Coronary artery (tissue), 2 donors: ENCODE data around the gene STAC.

Source experiments
- DNase-seq: peaks from one replicate; pipeline ENCODE4 v3.0.0-alpha.2; 2017; ENCODE audit warnings: low spot score
- H3K27ac ChIP-seq, 2 donors: fragments of 200-600 bp; sonication (generic); one replicate each; pipeline ENCODE4 v1.5.1; 2016 to 2019
- H3K4me3 ChIP-seq: fragments of 200-600 bp; sonication (generic); 2 replicates; pipeline ENCODE4 v1.5.1; 2016; ENCODE audit warnings: mild to moderate bottlenecking, moderate library complexity
- CTCF ChIP-seq: fragments of 200-600 bp; sonication (generic); IDR thresholded peaks from one replicate; pipeline ENCODE4 v1.5.1; 2019; ENCODE audit warnings: antibody characterized with exemption

The STAC gene

GRCh38 chr3:36538136-36538749 lies 157.9 kb downstream of the STAC start:
- Histone ChIP-seq H3K4me3 (no peak overlapping the region), H3K27ac (no peak overlapping the region)
- no peak for TF ChIP-seq CTCF
- DNase-seq = no peak

GRCh38 chr3:36540888-36541518 lies 160.7 kb downstream of the STAC start:
- Histone ChIP-seq H3K4me3 (no peak overlapping the region), H3K27ac (no peak overlapping the region)
- DNase-seq = no peak
- TF ChIP-seq CTCF = peak; percentile 45

- no peak overlapping the region for H3K27ac ChIP-seq
- DNase-seq = no peak
- no peak for TF ChIP-seq CTCF
- H3K4me3 ChIP-seq = no peak overlapping the region
These were observed 161.9 kb downstream of the STAC start for GRCh38 chr3:36542186-36542585.

GRCh38 chr3:36543276-36543997 lies 163.1 kb downstream of the STAC start:
- DNase-seq = no peak
- Histone ChIP-seq H3K4me3 (no peak overlapping the region), H3K27ac (no peak overlapping the region)
- TF ChIP-seq CTCF = no peak

GRCh38 chr3:36546226-36546625 lies 165.9 kb downstream of the STAC start:
- Histone ChIP-seq H3K4me3 (no peak overlapping the region), H3K27ac (no peak overlapping the region)
- DNase-seq = no peak
- TF ChIP-seq CTCF = no peak

- TF ChIP-seq CTCF = no peak
- DNase-seq = no peak
- no peak overlapping the region for H3K4me3 ChIP-seq
- H3K27ac ChIP-seq = no peak overlapping the region
These were observed 168.4 kb downstream of the STAC start for GRCh38 chr3:36548712-36549111.
